CD4-positive, alpha-beta T cell treated with Interleukin-21 for 1 hour (primary cell): ENCODE data around the gene DUSP19.
"Not testable (repeated sequence)": the region's sequence is repeated elsewhere in the genome, so short reads cannot be mapped to it uniquely, and the experiment has no call there.

ENCODE experiments used
- DNase-seq: peaks from one replicate; pipeline ENCODE4 v3.0.0-alpha.2; 2020

The DUSP19 gene

GRCh38 chr2:183078464-183079138, at the start of gene DUSP19:
DUSP19 (plus strand) TSS chr2:183078747; CDS start chr2:183078934, 187 bp downstream.
- peak; percentile 90 for DNase-seq

- DNase-seq = no peak
Measured at GRCh38 chr2:183029219-183029618, 49.3 kb upstream of the DUSP19 start.

- DNase-seq = no peak
Measured at GRCh38 chr2:183031911-183032794, 46.4 kb upstream of the DUSP19 start.

- DNase-seq = no peak
Measured at GRCh38 chr2:183033951-183034350, 44.6 kb upstream of the DUSP19 start.

GRCh38 chr2:183034806-183035205, 43.7 kb upstream of the DUSP19 start:
- DNase-seq = no peak

GRCh38 chr2:183035298-183035953, 43.1 kb upstream of the DUSP19 start:
- no peak for DNase-seq

GRCh38 chr2:183035954-183036669, 42.4 kb upstream of the DUSP19 start:
- peak; percentile 34 for DNase-seq

GRCh38 chr2:183037074-183037552, 41.4 kb upstream of the DUSP19 start:
- DNase-seq = no peak

GRCh38 chr2:183037553-183038340, 40.8 kb upstream of the DUSP19 start:
- DNase-seq = no peak

- peak; percentile 86 for DNase-seq
Measured at GRCh38 chr2:183038341-183039300, 39.9 kb upstream of the DUSP19 start, which contains the start of gene NCKAP1. NCKAP1 (minus strand) TSS chr2:183038457; CDS start chr2:183038099, 358 bp downstream.

- DNase-seq = no peak
Measured at GRCh38 chr2:183040604-183041003, 37.9 kb upstream of the DUSP19 start.

- not testable (repeated sequence) for DNase-seq
Measured at GRCh38 chr2:183043580-183043979, 35.0 kb upstream of the DUSP19 start.

GRCh38 chr2:183047486-183048125, 30.9 kb upstream of the DUSP19 start:
- DNase-seq = not testable (repeated sequence)

- no peak for DNase-seq
Measured at GRCh38 chr2:183049420-183049819, 29.1 kb upstream of the DUSP19 start.

- no peak for DNase-seq
Measured at GRCh38 chr2:183057333-183057985, 21.1 kb upstream of the DUSP19 start.

GRCh38 chr2:183059561-183059960, 19.0 kb upstream of the DUSP19 start:
- no peak for DNase-seq

- no peak for DNase-seq
Measured at GRCh38 chr2:183060571-183061231, 17.8 kb upstream of the DUSP19 start.

GRCh38 chr2:183063083-183063482, 15.5 kb upstream of the DUSP19 start:
- DNase-seq = no peak

GRCh38 chr2:183068561-183068960, 10.0 kb upstream of the DUSP19 start:
- no peak for DNase-seq
